NCI-H1694 (cell line): Measurements from ENCODE around the gene TMPRSS9.
"Not testable (repeated sequence)": the region's sequence is repeated elsewhere in the genome, so short reads cannot be mapped to it uniquely, and the experiment has no call there.

Experiments used
- DNase-seq: peaks from one replicate; lab custom pipeline; 2025; lab: John Stamatoyannopoulos, UW

The TMPRSS9 gene

GRCh38 chr19:2342656-2343288 is 17.3 kb upstream of the TMPRSS9 start:
- DNase-seq, result no peak

DNA sequence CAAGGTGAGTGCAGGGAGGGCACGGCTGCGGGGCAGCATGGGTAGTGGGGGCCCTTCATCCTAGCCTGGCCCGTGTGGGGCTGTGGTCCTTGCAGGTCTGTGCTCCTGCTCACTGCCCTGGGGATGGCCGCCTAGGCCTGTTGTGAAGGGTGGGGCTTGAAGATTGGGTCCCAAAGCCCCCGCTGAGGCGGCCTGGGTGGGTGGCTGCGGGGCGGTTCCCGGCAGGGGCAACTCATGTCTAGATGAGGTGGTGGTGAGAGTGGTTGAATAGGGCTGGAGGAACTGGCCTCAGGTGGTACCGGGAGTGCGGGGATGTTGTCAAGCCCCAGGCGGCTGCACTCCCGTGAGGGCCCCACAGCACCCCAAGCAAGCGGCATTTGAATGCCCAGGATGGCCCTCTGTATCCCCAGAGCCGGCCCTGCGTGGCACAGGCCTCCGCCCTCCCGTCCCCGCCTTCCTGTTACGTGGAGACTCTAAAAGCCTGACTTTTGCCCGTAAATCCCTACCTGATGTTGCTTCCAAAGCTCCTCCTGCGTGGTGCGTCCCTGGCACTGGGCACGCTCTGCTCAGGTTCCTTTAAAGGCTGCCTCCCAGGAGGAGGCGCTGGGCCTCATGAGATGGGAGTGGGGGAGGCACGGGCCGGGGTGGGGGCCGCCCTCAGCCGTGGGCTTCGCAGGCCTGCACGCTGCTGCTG is 16.6 kb upstream of the TMPRSS9 start:
- no peak for DNase-seq

GRCh38 chr19:2344381-2344870 is 15.6 kb upstream of the TMPRSS9 start:
- no peak for DNase-seq

- no peak for DNase-seq
These were observed 15.0 kb upstream of the TMPRSS9 start for GRCh38 chr19:2345076-2345475.

- DNase-seq, result no peak
These were observed 14.0 kb upstream of the TMPRSS9 start for GRCh38 chr19:2345794-2346663.

GRCh38 chr19:2349818-2350217 is 10.2 kb upstream of the TMPRSS9 start:
- DNase-seq, result not testable (repeated sequence)

GRCh38 chr19:2350656-2351055 is 9.4 kb upstream of the TMPRSS9 start:
- no peak for DNase-seq

- DNase-seq, result no peak
These were observed 8.5 kb upstream of the TMPRSS9 start for GRCh38 chr19:2351591-2351990.

DNA sequence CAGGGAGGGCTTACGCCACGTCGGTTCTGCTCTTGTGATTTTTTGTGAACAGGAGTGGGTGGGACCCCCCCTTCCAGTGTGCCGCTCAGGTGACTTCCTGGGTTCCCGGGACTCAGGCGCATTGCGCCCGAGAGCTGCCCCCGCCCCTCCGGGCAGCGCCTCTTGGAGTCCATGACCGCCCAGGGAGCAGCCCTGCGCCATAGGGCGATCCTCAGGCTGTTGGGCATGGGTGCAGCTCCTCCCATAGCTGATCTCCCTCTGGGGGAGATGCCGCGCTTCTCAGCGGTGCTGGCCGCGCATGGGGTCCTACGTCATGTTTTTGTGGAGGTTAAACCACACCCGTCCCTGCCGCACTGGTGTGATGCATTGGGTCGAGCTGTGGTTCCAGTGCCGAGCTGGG is 7.9 kb upstream of the TMPRSS9 start:
- no peak for DNase-seq

GRCh38 chr19:2353159-2353886 is 6.7 kb upstream of the TMPRSS9 start:
- no peak for DNase-seq

DNA sequence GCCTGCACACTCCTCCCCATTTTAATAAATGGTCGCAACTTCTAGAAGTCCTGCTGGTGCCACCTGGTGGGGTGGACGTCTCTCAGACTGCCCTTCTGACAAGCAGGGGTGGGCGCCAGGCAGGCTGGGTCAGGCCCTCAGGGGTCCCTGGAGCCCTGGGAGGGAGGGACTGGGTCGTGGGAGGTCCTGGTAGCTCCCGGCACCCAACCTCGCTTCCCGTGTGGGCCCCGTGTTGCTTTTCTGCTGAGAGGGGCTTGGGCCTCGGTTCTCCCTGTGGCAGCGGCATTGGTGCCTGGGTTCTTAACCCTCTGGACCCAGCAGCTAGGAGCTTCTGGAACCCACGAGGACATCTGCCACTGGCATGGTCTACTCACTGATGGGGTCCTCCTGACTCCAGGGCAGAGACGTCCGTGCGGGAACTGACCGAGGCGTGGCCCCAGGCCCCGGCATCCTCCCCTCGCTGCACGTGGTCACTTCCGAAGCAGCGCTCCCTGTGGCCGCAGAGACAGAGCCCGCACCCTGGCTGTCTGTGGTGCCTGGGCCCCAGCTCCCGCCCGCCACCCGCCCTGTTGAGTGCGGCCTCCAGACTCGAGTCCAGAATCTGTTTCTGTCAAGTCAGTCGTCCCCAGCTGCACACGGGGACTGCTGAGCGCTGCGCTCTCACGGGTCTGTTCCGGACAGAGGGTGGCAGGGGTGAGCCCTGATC is 6.0 kb upstream of the TMPRSS9 start:
- no peak for DNase-seq

DNA sequence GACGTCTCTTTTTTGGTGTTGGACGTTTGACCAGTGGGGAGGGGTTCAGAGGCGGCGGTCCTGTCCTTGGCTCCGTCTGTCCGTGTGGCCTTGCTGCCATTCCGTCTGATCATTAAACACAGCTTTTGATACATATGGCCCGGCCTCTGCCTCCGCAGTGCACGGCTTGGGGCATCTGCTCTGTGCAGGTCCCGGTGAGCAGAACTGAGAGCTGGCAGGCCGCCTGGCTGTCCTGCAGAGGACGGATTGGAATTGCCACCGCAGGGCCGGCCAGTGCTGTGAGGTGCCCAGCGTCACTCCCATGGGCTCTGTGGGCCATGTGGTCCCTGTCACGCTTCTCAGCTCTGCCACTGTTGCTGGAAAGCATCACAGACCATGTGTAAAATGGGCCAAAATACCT is 5.4 kb upstream of the TMPRSS9 start:
- no peak for DNase-seq

- DNase-seq, result no peak
These were observed 4.7 kb upstream of the TMPRSS9 start for GRCh38 chr19:2355168-2356035.

DNA sequence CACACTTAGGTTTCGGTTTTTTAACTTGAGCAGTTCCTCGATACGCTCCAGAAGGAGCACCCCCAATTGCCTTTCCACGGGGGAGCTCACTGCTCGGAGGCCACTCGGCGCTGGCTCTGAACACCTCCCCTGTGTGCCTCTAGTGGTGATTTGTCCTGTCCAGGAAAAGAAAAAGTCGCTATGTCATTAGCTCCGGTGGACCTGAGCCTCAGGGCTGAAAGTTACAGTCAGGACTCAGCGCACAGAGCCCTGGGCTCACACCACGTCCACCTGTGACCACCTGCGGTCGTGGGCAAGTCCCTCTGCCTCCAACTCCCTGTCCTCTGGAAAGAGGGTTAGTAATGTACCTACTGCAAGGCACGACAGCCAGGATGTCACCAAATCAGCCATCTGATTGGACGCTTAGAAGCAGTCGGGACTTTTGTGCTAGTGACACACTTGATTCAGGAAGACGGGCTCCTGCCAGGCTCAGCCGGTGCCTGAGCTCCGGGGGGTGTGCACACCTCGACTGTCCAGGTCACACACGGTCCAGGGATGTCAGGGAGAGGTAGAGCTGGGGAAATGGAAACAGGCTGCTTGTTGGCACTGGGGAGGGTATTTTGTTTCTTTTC is 3.9 kb upstream of the TMPRSS9 start:
- DNase-seq, result no peak

- DNase-seq, result no peak
These were observed 2.5 kb upstream of the TMPRSS9 start for GRCh38 chr19:2357279-2358206.

- DNase-seq, result no peak
These were observed 1.4 kb upstream of the TMPRSS9 start for GRCh38 chr19:2358548-2359173.

DNA sequence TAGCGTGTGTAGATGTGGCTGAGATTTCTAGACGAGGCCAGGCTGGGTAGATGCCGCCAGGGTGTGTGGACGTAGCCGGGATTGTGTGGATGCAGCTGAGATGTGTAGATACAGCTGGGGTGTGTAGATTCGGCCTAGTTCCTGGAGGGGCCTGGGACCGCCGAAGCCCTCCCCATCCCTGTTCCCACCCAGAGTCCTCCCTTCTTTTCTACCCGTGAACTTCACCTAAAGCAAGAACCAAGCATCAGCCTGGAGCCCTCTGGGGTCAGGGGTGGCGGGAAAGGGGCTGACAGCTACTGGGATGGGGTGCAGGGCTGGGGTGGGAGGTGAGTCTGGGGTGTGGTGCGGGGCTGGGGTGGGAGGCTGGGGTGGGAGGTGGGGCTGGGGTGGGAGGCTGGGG is 768 bp downstream of the TMPRSS9 start:
- no peak for DNase-seq

GRCh38 chr19:2361246-2362045 is 1.4 kb downstream of the TMPRSS9 start:
- no peak for DNase-seq
